Measurements from ENCODE around the gene FER. TPM values are rescaled to one million over a fixed set of nuclear protein-coding genes. Genes with fewer than 3 reads are reported as not detected.

FER gene
- polyA plus RNA-seq, 1 of the 3 experiments (the other 2 are of a cell fraction), result 1.8 TPM

GRCh38 chr5:108911055-108911454, 163.4 kb downstream of the FER start:
- ChIA-PET CTCF (interaction anchor here (1.1 kb wide), 1 partner anchor 46 kb away, joined by 3 read pairs; no protein-coding TSS in a partner anchor), POLR2A (no interaction called here)
- H3K36me3 ChIP-seq (replicated peaks in 1 of 2; ENCODE audit: control insufficient read depth in 1 of 2, insufficient read depth in 2 of 2, low read length in 1 of 2), result peaks cover 0 to 8% of the 10 kb centered on the region in 2 experiments
- no peak overlapping the region for H2AFZ ChIP-seq (ENCODE audit: low read depth)
- no peaks in the 10 kb centered on the region for H3K79me2 ChIP-seq (ENCODE audit: insufficient read depth)
- H3K27ac ChIP-seq (ENCODE audit: low read depth in 2 of 2, low read length in 1 of 2), result no peak overlapping the region
- no peak overlapping the region for H3K4me3 ChIP-seq (ENCODE audit: low read depth in 2 of 2, low read length in 1 of 2)
- H3K9me3 ChIP-seq, result no peaks in the 10 kb centered on the region
- H3K4me2 ChIP-seq, result no peak overlapping the region
- WGBS (ENCODE audit: low lambda C conversion rate), result 96% methylated on average over 3 of the region's 3 CpGs
- H3K9me2 ChIP-seq, result no peaks in the 10 kb centered on the region
- H3F3A ChIP-seq (replicated peaks; ENCODE audit: insufficient read depth), result peaks cover 3% of the 10 kb centered on the region
- H3K4me1 ChIP-seq (ENCODE audit: control insufficient read depth in 1 of 2, insufficient read depth in 2 of 2, low read depth in 1 of 2, low read length in 1 of 2), result no peaks in the 10 kb centered on the region; a peak in 1 of 4 replicates
- no peaks in the 10 kb centered on the region for H4K20me1 ChIP-seq (ENCODE audit: insufficient read depth)
- TF ChIP-seq EP300 (IDR thresholded peaks at IDR 0.05; ENCODE audit: borderline replicate concordance in 1 of 2, low read depth in 1 of 2, low read length in 1 of 2) (no peak), FOXJ3 (CRISPR knock-in tag; IDR thresholded peaks at IDR 0.05) (no peak), SMC3 (IDR thresholded peaks at IDR 0.05; ENCODE audit: low read depth, low read length) (no peak), ELF1 (IDR thresholded peaks at IDR 0.05) (no peak), PBX3 (IDR thresholded peaks at IDR 0.05) (no peak)
- TF ChIP-seq, protein P1, sequence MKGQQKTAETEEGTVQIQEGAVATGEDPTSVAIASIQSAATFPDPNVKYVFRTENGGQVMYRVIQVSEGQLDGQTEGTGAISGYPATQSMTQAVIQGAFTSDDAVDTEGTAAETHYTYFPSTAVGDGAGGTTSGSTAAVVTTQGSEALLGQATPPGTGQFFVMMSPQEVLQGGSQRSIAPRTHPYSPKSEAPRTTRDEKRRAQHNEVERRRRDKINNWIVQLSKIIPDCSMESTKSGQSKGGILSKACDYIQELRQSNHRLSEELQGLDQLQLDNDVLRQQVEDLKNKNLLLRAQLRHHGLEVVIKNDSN (IDR thresholded peaks at IDR 0.05; ENCODE audit: borderline replicate concordance, low read depth), result no peak
- no peak for DNase-seq
- H3K9ac ChIP-seq, result no peak overlapping the region
- H3K27me3 ChIP-seq (ENCODE audit: insufficient read depth), result no peaks in the 10 kb centered on the region

DNA sequence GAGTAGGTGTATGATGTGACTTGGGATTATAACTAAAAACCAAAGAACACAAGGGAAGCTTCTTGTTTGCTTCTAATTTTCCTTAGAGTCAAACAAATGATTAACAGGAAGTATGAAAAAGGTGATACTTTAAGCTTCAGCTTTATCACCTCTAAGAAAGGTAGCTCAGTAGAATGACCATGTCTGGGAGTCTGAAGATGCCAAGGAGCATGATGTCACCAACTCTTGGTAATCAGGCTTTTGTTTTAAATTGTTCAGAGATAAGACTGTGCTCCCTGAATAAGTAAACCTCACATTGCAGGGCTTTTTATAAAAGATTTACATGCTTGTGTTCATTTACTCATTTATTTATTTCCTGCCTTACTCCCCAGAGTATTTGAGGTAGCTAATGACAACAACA, 169.9 kb downstream of the FER start:
- DNase-seq, result no peak
- TF ChIP-seq MEF2A (IDR thresholded peaks at IDR 0.05; ENCODE audit: borderline replicate concordance, low read depth) (no peak), FOSL2 (IDR thresholded peaks at IDR 0.05; ENCODE audit: borderline replicate concordance, low read depth) (no peak), USF2 (IDR thresholded peaks at IDR 0.05; ENCODE audit: borderline replicate concordance, low read depth, low read length) (no peak), MAX (IDR thresholded peaks at IDR 0.05; ENCODE audit: low read depth) (no peak), NFIC (IDR thresholded peaks at IDR 0.05; ENCODE audit: borderline replicate concordance) (no peak), CHD2 (IDR thresholded peaks at IDR 0.05; ENCODE audit: low read length, partially characterized antibody) (no peak), EZH2phosphoT487 (IDR thresholded peaks at IDR 0.05; ENCODE audit: borderline replicate concordance, low read depth) (no peak), GATA2 (CRISPR knock-in tag; IDR thresholded peaks at IDR 0.05) (no peak), GABPA (IDR thresholded peaks at IDR 0.05; ENCODE audit: low read depth) (no peak), SIN3A (IDR thresholded peaks at IDR 0.05; ENCODE audit: borderline replicate concordance, low read depth, low read length) (no peak), TAF1 (IDR thresholded peaks at IDR 0.05; ENCODE audit: borderline replicate concordance, low read depth, low read length) (no peak), JUND (IDR thresholded peaks at IDR 0.05) (no peak), YY1 (IDR thresholded peaks at IDR 0.05; ENCODE audit: low read depth) (no peak), TEAD4 (IDR thresholded peaks at IDR 0.05; ENCODE audit: borderline replicate concordance, insufficient read depth) (no peak), REST (IDR thresholded peaks at IDR 0.05; ENCODE audit: low read depth, low read length) (no peak), RXRA (IDR thresholded peaks at IDR 0.05; ENCODE audit: borderline replicate concordance, low read depth) (no peak), MXI1 (IDR thresholded peaks at IDR 0.05; ENCODE audit: low read depth, low read length) (no peak), ELF1 (IDR thresholded peaks at IDR 0.05) (no peak)

More for the DNA sequence above, 169.9 kb downstream of the FER start:
- H2AFZ ChIP-seq (ENCODE audit: low read depth), result no peak overlapping the region
- ChIA-PET POLR2A (no interaction called here), CTCF (interaction anchor here (1.3 kb wide), 1 partner anchor 188 kb away, joined by 3 read pairs; no protein-coding TSS in a partner anchor)
- no peak overlapping the region for H3K4me2 ChIP-seq
- no peaks in the 10 kb centered on the region for H3K36me3 ChIP-seq (replicated peaks in 1 of 2; ENCODE audit: control insufficient read depth in 1 of 2, insufficient read depth in 2 of 2, low read length in 1 of 2)
- no peak overlapping the region for H3K9ac ChIP-seq
- no peaks in the 10 kb centered on the region for H3K9me3 ChIP-seq
- no peak overlapping the region for H3K4me3 ChIP-seq (ENCODE audit: low read depth in 2 of 2, low read length in 1 of 2)
- no peaks in the 10 kb centered on the region for H3K9me2 ChIP-seq
- H3K27ac ChIP-seq (ENCODE audit: low read depth in 2 of 2, low read length in 1 of 2), result no peak overlapping the region
- no peaks in the 10 kb centered on the region for H3F3A ChIP-seq (replicated peaks; ENCODE audit: insufficient read depth)
- H3K27me3 ChIP-seq (ENCODE audit: insufficient read depth), result no peaks in the 10 kb centered on the region
- H4K20me1 ChIP-seq (ENCODE audit: insufficient read depth), result no peaks in the 10 kb centered on the region
- no peaks in the 10 kb centered on the region for H3K79me2 ChIP-seq (ENCODE audit: insufficient read depth)
- H3K4me1 ChIP-seq (ENCODE audit: control insufficient read depth in 1 of 2, insufficient read depth in 2 of 2, low read depth in 1 of 2, low read length in 1 of 2), result no peaks in the 10 kb centered on the region; a peak in 1 of 4 replicates
